ENCODE results near the gene STX8. TPM values are rescaled to one million over a fixed set of nuclear protein-coding genes. Genes with fewer than 3 reads are reported as not detected.

STX8 gene
- polyA plus RNA-seq, 1 experiment = 44.7 TPM

GRCh38 chr17:9531034-9531433 is 44.6 kb downstream of the STX8 start:
- no peak for DNase-seq (ENCODE audit: low read depth)
- Histone ChIP-seq H3K27me3 (ENCODE audit: control insufficient read depth, insufficient read depth, low read length) (no peaks in the 10 kb centered on the region), H3K4me3 (ENCODE audit: low read depth, low read length) (no peak overlapping the region), H3K36me3 (ENCODE audit: control insufficient read depth, insufficient read depth, low read length) (no peaks in the 10 kb centered on the region)
- CTCF ChIA-PET = interaction anchor here (1.4 to 1.5 kb wide), 3 partner anchors 8 to 536 kb away, joined by 3 to 5 read pairs (median 3); no protein-coding TSS in a partner anchor
- POLR2A ChIA-PET = no interaction called here
- TF ChIP-seq CTCF (IDR thresholded peaks at IDR 0.05; ENCODE audit: insufficient read depth, low read depth, low read length) = no peak

- ChIA-PET POLR2A (no interaction called here), CTCF (interaction anchor here (0.8 to 1.2 kb wide), 6 partner anchors 238 to 538 kb away, joined by 3 to 10 read pairs (median 3); no protein-coding TSS in a partner anchor)
- peak; percentile 62 for TF ChIP-seq CTCF (IDR thresholded peaks at IDR 0.05; ENCODE audit: insufficient read depth, low read depth, low read length)
- Histone ChIP-seq H3K27me3 (ENCODE audit: control insufficient read depth, insufficient read depth, low read length) (no peaks in the 10 kb centered on the region), H3K4me3 (ENCODE audit: low read depth, low read length) (no peak overlapping the region), H3K36me3 (ENCODE audit: control insufficient read depth, insufficient read depth, low read length) (no peaks in the 10 kb centered on the region)
- no peak for DNase-seq (ENCODE audit: low read depth)
Measured at GRCh38 chr17:9529033-9529700, 46.5 kb downstream of the STX8 start.

- H3K36me3 ChIP-seq (ENCODE audit: control insufficient read depth, insufficient read depth, low read length) = no peaks in the 10 kb centered on the region
- H3K4me3 ChIP-seq (ENCODE audit: low read depth, low read length) = no peak overlapping the region
- no peaks in the 10 kb centered on the region for H3K27me3 ChIP-seq (ENCODE audit: control insufficient read depth, insufficient read depth, low read length)
- ChIA-PET CTCF (interaction anchor here (0.6 to 1.1 kb wide), 2 partner anchors 529 to 533 kb away, joined by 3 read pairs; no protein-coding TSS in a partner anchor), POLR2A (no interaction called here)
- no peak for TF ChIP-seq CTCF (IDR thresholded peaks at IDR 0.05; ENCODE audit: insufficient read depth, low read depth, low read length)
- no peak for DNase-seq (ENCODE audit: low read depth)
Measured at GRCh38 chr17:9527788-9528187, 47.8 kb downstream of the STX8 start.

DNA sequence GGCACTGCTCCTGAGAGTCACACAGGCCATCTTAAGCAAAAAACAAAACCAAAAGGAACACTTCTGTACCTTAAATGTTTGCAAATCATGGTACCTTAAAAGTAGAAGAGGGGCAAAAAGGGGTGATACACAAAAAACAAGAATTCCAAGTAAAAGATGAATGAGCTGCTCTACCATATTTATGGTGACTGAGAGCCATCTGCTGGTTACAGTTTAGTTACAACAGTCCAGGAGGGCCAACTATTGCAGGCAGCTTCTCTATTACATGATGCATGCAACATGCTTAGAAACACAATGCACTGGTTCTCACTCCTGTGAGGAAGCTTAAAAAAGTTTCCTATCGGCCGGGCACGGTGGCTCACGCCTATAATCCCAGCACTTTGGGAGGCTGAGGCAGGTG is 53.5 kb downstream of the STX8 start:
- no peak for DNase-seq (ENCODE audit: low read depth)
- TF ChIP-seq CTCF (IDR thresholded peaks at IDR 0.05; ENCODE audit: insufficient read depth, low read depth, low read length) = peak; percentile 51
- Histone ChIP-seq H3K36me3 (ENCODE audit: control insufficient read depth, insufficient read depth, low read length) (no peaks in the 10 kb centered on the region), H3K4me3 (ENCODE audit: low read depth, low read length) (no peak overlapping the region), H3K27me3 (ENCODE audit: control insufficient read depth, insufficient read depth, low read length) (no peaks in the 10 kb centered on the region)
- ChIA-PET CTCF (interaction anchor here (0.8 to 7.0 kb wide), 14 partner anchors 9 to 634 kb away, joined by 3 to 80 read pairs (median 4); no protein-coding TSS in a partner anchor), POLR2A (no interaction called here)

GRCh38 chr17:9521062-9521461 is 54.6 kb downstream of the STX8 start:
- no peaks in the 10 kb centered on the region for H3K27me3 ChIP-seq (ENCODE audit: control insufficient read depth, insufficient read depth, low read length)
- no peak for DNase-seq (ENCODE audit: low read depth)
- no peak for TF ChIP-seq CTCF (IDR thresholded peaks at IDR 0.05; ENCODE audit: insufficient read depth, low read depth, low read length)
- no peak overlapping the region for H3K4me3 ChIP-seq (ENCODE audit: low read depth, low read length)
- ChIA-PET POLR2A (no interaction called here), CTCF (interaction anchor here (0.7 to 7.0 kb wide), 5 partner anchors 9 to 524 kb away, joined by 3 to 80 read pairs (median 4); no protein-coding TSS in a partner anchor)
- H3K36me3 ChIP-seq (ENCODE audit: control insufficient read depth, insufficient read depth, low read length) = no peaks in the 10 kb centered on the region
